ENCODE measurements around the gene FAM89A.
"Not testable (repeated sequence)": the region's sequence is repeated elsewhere in the genome, so short reads cannot be mapped to it uniquely, and the experiment has no call there.

The FAM89A gene

GRCh38 chr1:231059566-231060193 lies 19.6 kb upstream of the FAM89A start:
- POLR2A ChIA-PET (ENCODE audit: low non-redundant PET): no interaction called here
- CTCF ChIA-PET: no interaction called here
- no peak overlapping the region for H3K27ac ChIP-seq
- no peak for TF ChIP-seq CTCF (conservative IDR thresholded peaks at IDR 0.05; ENCODE audit: low read depth)
- peak; percentile 21 for DNase-seq (ENCODE audit: low spot score)

GRCh38 chr1:231058416-231059109 lies 18.5 kb upstream of the FAM89A start:
- DNase-seq (ENCODE audit: low spot score): no peak
- CTCF ChIA-PET: no interaction called here
- POLR2A ChIA-PET (ENCODE audit: low non-redundant PET): no interaction called here
- no peak overlapping the region for H3K27ac ChIP-seq
- TF ChIP-seq CTCF (conservative IDR thresholded peaks at IDR 0.05; ENCODE audit: low read depth): no peak

GRCh38 chr1:231057410-231057809 lies 17.4 kb upstream of the FAM89A start:
- no peak for DNase-seq (ENCODE audit: low spot score)
- no peak for TF ChIP-seq CTCF (conservative IDR thresholded peaks at IDR 0.05; ENCODE audit: low read depth)
- no peak overlapping the region for H3K27ac ChIP-seq
- ChIA-PET POLR2A (ENCODE audit: low non-redundant PET) (no interaction called here), CTCF (no interaction called here)

- TF ChIP-seq CTCF (conservative IDR thresholded peaks at IDR 0.05; ENCODE audit: low read depth): no peak
- no peak overlapping the region for H3K27ac ChIP-seq
- ChIA-PET CTCF (interaction anchor here (1.0 kb wide), 1 partner anchor 8 kb away, joined by 3 read pairs; no protein-coding TSS in a partner anchor), POLR2A (ENCODE audit: low non-redundant PET) (no interaction called here)
- no peak for DNase-seq (ENCODE audit: low spot score)
Measured at GRCh38 chr1:231055271-231055670, 15.2 kb upstream of the FAM89A start.

- ChIA-PET CTCF (no interaction called here), POLR2A (ENCODE audit: low non-redundant PET) (no interaction called here)
- TF ChIP-seq CTCF (conservative IDR thresholded peaks at IDR 0.05; ENCODE audit: low read depth): no peak
- DNase-seq (ENCODE audit: low spot score): no peak
- no peak overlapping the region for H3K27ac ChIP-seq
Measured at GRCh38 chr1:231053493-231054162, 13.6 kb upstream of the FAM89A start.

- ChIA-PET CTCF (interaction anchor here (0.6 kb wide), 1 partner anchor 728 kb away, joined by 4 read pairs; no protein-coding TSS in a partner anchor), POLR2A (ENCODE audit: low non-redundant PET) (no interaction called here)
- no peak for TF ChIP-seq CTCF (conservative IDR thresholded peaks at IDR 0.05; ENCODE audit: low read depth)
- H3K27ac ChIP-seq: no peak overlapping the region
- no peak for DNase-seq (ENCODE audit: low spot score)
Measured at GRCh38 chr1:231052777-231053176, 12.7 kb upstream of the FAM89A start.

GRCh38 chr1:231050932-231051331 lies 10.9 kb upstream of the FAM89A start:
- POLR2A ChIA-PET (ENCODE audit: low non-redundant PET); CTCF ChIA-PET; DNase-seq (ENCODE audit: low spot score); H3K27ac ChIP-seq: not testable (repeated sequence)
